CD4-positive, alpha-beta T cell treated with Interleukin-15 for 4 hours (primary cell): ENCODE data around the gene LIG1.
"Not testable (repeated sequence)": the region's sequence is repeated elsewhere in the genome, so short reads cannot be mapped to it uniquely, and the experiment has no call there.

Experiments
- DNase-seq: peaks from one replicate; pipeline ENCODE4 v3.0.0-alpha.2; 2020; ENCODE audit warnings: low spot score

LIG1 gene

GRCh38 chr19:48121066-48121465 is 49.1 kb downstream of the LIG1 start:
- DNase-seq = no peak

GRCh38 chr19:48120505-48120904 is 49.6 kb downstream of the LIG1 start:
- DNase-seq = no peak

GRCh38 chr19:48118131-48118517 is 52.0 kb downstream of the LIG1 start:
- DNase-seq = no peak

GRCh38 chr19:48117515-48118130 is 52.5 kb downstream of the LIG1 start:
- DNase-seq = no peak

GRCh38 chr19:48113190-48113917 is 56.8 kb downstream of the LIG1 start:
- no peak for DNase-seq

GRCh38 chr19:48111280-48111679 is 58.9 kb downstream of the LIG1 start:
- DNase-seq = no peak

- peak; percentile 73 for DNase-seq
Observed at GRCh38 chr19:48110350-48110966, 59.7 kb downstream of the LIG1 start, which contains the start of gene PLA2G4C. PLA2G4C (minus strand) TSS chr19:48110817; CDS start chr19:48106529, 4,288 bp downstream.

GRCh38 chr19:48108997-48109782 is 61.0 kb downstream of the LIG1 start:
- DNase-seq = no peak

- no peak for DNase-seq
Observed at GRCh38 chr19:48103922-48104321, 66.2 kb downstream of the LIG1 start.

GRCh38 chr19:48102870-48103751 is 67.0 kb downstream of the LIG1 start:
- peak; percentile 31 for DNase-seq

- DNase-seq = no peak
Observed at GRCh38 chr19:48095612-48096175, 74.5 kb downstream of the LIG1 start.

- DNase-seq = no peak
Observed at GRCh38 chr19:48094855-48095203, 75.3 kb downstream of the LIG1 start.

GRCh38 chr19:48094129-48094854 is 75.9 kb downstream of the LIG1 start:
- no peak for DNase-seq

GRCh38 chr19:48091111-48091718 is 78.9 kb downstream of the LIG1 start:
- not testable (repeated sequence) for DNase-seq

GRCh38 chr19:48090281-48090802 is 79.8 kb downstream of the LIG1 start:
- DNase-seq = no peak

GRCh38 chr19:48088991-48089390 is 81.2 kb downstream of the LIG1 start:
- DNase-seq = not testable (repeated sequence)

- DNase-seq = no peak
Observed at GRCh38 chr19:48085904-48086864, 84.0 kb downstream of the LIG1 start.

GRCh38 chr19:48085076-48085475 is 85.1 kb downstream of the LIG1 start:
- no peak for DNase-seq

- DNase-seq = no peak
Observed at GRCh38 chr19:48081106-48081505, 89.0 kb downstream of the LIG1 start.
